HepG2 (cell line): ENCODE measurements around the gene SLC6A6.

Experiments used
- EHMT2 ChIP-seq: fragments of 200-600 bp; sonication (generic); IDR thresholded peaks from 2 replicates; pipeline ENCODE4 v1.7.0; 2017; ENCODE audit warnings: antibody characterized with exemption, low read depth, low read length, borderline replicate concordance
- NR2F1 ChIP-seq, 2 experiments: fragments of 450-650 bp in 1 of 2; formaldehyde crosslinking in 1 of 2; IDR thresholded peaks; 2 replicates each; pipeline versions ENCODE4 v1.5.0 to v1.6.1; 2016 to 2020; ENCODE audit warnings: mild to moderate bottlenecking in 1 of 2, missing compliant biosample characterization in 1 of 2, missing genetic modification reagents in 1 of 2, moderate library complexity in 1 of 2
- SMAD3 ChIP-seq: sonication (generic); formaldehyde crosslinking; IDR thresholded peaks from 2 replicates; pipeline ENCODE4 v1.4.0; 2020; ENCODE audit warnings: missing genetic modification reagents
- ZNF337 ChIP-seq: sonication (generic); formaldehyde crosslinking; IDR thresholded peaks from 2 replicates; pipeline ENCODE4 v1.5.1; 2020; ENCODE audit warnings: missing genetic modification reagents, low read depth, mild to moderate bottlenecking, borderline replicate concordance
- ZNF513 ChIP-seq: sonication (generic); formaldehyde crosslinking; conservative IDR thresholded peaks from 2 replicates; pipeline ENCODE4 v1.5.0; 2020; ENCODE audit warnings: missing genetic modification reagents

- TF ChIP-seq EHMT2, result no peak
- no peak for TF ChIP-seq SMAD3 (CRISPR knock-in tag)
- TF ChIP-seq ZNF337 (CRISPR knock-in tag), result no peak
- TF ChIP-seq NR2F1 (CRISPR knock-in tag; IDR thresholded peaks at IDR 0.05), result no peak
- no peak for TF ChIP-seq ZNF513 (CRISPR knock-in tag)
Measured at GRCh38 chr3:14397531-14397930, 4.9 kb upstream of the SLC6A6 start.
